BLaER1 (cell line): ENCODE data around the gene SIK1.
A peak's percentile ranks its signal among the peaks of the same experiment; 100 is the strongest.
"Not testable (repeated sequence)": the region's sequence is repeated elsewhere in the genome, so short reads cannot be mapped to it uniquely, and the experiment has no call there.

Experiments used
- H3K27ac ChIP-seq: shearing (Covaris generic); formaldehyde crosslinking; 2 replicates; pipeline ENCODE4 v1.8.1; 2022
- H3K27me3 ChIP-seq: shearing (Covaris generic); formaldehyde crosslinking; 2 replicates; pipeline ENCODE4 v1.8.1; 2022
- H3K36me3 ChIP-seq: shearing (Covaris generic); formaldehyde crosslinking; 2 replicates; pipeline ENCODE4 v1.8.1; 2022
- H3K4me1 ChIP-seq: shearing (Covaris generic); formaldehyde crosslinking; 2 replicates; pipeline ENCODE4 v1.8.1; 2022
- H3K4me2 ChIP-seq: shearing (Covaris generic); formaldehyde crosslinking; 2 replicates; pipeline ENCODE4 v1.8.1; 2022
- H3K4me3 ChIP-seq: shearing (Covaris generic); formaldehyde crosslinking; 2 replicates; pipeline ENCODE4 v1.8.1; 2022
- H3K9ac ChIP-seq: shearing (Covaris generic); formaldehyde crosslinking; 2 replicates; pipeline ENCODE4 v1.8.1; 2022
- H3K9me3 ChIP-seq: shearing (Covaris generic); formaldehyde crosslinking; 2 replicates; pipeline ENCODE4 v1.8.1; 2022
- H4K20me1 ChIP-seq: shearing (Covaris generic); formaldehyde crosslinking; 2 replicates; pipeline ENCODE4 v1.8.1; 2022
- Cebpa-rat ChIP-seq: shearing (Covaris generic); IDR thresholded peaks from 2 replicates; pipeline ENCODE4 v1.8.1; 2022

Gene SIK1

DNA sequence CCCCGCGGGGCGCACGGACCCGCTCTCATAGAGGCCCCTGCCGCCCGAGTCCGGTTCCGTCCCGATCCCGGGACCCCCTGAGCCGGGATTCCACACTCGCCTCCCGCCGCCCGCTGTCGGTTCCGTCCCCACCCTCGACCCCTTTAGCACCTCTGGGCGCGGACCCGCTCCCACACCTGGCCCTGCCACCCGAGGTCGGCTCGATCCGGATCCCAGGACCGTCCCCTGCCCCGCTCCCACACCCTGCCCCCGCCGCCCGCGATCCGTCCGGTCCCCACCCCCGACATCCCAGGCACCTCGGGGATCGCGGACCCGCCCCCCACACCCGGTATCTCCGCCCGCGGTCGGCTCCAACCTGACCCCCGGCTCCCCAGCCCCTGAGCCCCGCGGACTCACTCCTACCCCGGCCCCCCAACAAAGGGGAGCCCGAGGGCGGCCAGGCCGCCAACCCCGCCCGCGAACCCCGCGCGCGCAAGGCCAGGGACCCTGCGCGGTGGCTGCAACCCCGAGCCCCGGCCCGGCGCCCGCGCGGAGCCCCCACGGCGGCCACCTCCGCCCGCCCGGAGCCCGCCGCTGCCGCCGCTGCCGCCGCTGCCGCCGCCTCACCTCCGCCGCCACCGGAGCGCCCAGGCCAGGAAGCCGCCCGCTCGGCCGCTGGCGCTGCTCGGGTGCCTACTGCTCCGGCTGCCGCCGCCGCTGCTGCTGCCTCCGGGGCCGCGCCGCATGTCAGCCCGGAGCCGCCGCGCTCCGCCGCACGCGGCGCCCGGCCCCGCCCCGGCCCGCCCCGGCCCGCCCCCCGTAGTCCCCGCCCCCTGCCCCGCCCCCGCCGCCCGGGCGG is at the start of gene SIK1:
Gene SIK1 (minus strand): TSS at position 728 of the 838 bp plus-strand sequence. CDS start 953 bp downstream, outside the sequence.
- H3K9ac ChIP-seq, H3K4me1 ChIP-seq, H3K36me3 ChIP-seq, H3K9me3 ChIP-seq, H3K27me3 ChIP-seq, H3K27ac ChIP-seq, H4K20me1 ChIP-seq, H3K4me3 ChIP-seq: not testable (repeated sequence)
- 0 out of 2 replicates have a peak within 1 kb of the TSS, but pooled peaks have one; percentile 37 for H3K4me2 ChIP-seq

DNA sequence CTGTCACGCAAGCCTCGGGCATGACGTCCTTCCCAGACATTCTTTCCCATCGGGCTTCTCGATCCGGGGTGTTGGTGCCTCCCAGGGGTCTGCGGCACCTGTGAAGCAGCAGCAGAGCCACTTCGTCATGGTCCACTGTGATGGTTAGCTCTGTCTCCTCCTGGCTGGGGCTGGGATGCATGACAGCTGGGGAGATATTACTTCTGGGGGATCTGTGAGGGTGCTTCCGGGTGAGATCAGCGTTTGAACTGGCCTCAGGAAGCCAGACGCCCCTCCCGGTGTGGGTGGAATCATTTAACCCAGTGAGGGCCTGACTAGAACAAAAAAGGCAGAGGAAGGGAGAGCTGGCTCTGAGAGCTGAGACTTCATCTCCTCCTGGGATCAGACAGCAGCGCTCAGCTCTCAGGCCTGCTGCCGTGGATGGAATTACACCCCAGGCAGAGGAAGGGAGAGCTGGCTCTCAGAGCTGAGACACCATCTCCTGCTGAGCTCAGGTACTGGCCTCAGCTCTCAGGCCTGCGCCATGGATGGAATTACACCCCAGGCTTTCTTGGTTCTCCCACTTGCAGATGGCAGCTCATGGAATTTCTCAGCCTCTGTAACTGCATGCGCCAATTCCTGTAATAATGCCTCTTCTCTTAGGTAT is 44.8 kb upstream of the SIK1 start:
- not testable (repeated sequence) for H3K4me1 ChIP-seq, H3K4me2 ChIP-seq, H3K27ac ChIP-seq

DNA sequence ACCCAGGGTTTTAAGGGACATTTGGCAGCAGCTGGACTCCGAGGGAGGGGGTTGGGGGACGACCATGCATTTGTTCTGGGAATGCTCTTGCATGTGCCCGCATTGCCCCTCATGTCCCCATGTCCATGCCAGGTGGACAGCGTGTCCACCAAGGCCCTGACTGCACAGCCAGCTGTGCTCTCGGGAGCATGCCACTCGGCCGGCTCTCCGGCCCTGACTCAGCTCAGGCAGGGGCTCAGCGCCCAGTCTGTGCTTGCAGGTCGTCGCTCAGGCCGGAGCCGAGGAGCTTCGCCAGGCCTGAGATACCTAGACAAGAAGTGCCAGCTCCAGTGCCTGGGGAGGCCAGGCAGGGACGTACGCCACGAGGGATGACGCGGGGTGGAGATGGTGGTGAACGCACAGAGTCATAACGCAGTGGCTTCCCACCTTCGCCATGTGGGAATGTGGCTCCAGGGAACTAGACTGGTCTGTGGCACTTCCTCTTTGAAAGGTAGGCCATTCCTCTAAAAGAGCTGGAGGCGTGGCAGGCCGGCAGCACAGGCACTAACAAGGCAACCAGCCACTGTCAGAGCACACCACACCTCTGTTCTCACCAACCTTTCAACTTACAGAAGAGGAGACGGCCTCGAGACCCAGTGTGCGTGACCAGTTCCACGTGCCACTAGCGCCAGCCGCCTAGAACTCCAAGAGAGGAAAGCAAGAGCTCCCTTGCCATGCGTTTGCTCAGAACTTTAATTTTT is 43.0 kb upstream of the SIK1 start:
- H3K4me3 ChIP-seq, H3K4me2 ChIP-seq, H3K4me1 ChIP-seq, H4K20me1 ChIP-seq, H3K9ac ChIP-seq, H3K27ac ChIP-seq, H3K36me3 ChIP-seq, H3K9me3 ChIP-seq, H3K27me3 ChIP-seq: not testable (repeated sequence)

More for the DNA sequence above, 44.8 kb upstream of the SIK1 start:
- H3K9me3 ChIP-seq, H3K4me3 ChIP-seq, H4K20me1 ChIP-seq, H3K27me3 ChIP-seq, H3K36me3 ChIP-seq, H3K9ac ChIP-seq: not testable (repeated sequence)

DNA sequence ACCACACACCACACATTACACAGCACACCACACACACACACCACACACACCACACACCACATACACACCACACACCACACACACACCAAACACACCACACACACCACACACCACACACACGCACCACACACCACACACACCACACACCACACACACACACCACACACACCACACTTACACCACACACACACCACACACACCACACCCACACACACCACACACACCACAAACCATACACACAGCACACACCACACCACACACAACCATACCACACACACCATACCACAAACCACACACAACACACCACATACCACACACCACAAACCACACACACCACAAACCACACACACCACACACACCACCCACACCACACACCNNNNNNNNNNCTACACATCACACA is 40.9 kb upstream of the SIK1 start:
- H3K9me3 ChIP-seq, result no peaks in the 10 kb centered on the region
- H4K20me1 ChIP-seq, result no peaks in the 10 kb centered on the region
- H3K9ac ChIP-seq, result no peak overlapping the region
- no peaks in the 10 kb centered on the region for H3K4me1 ChIP-seq
- H3K27me3 ChIP-seq, result no peaks in the 10 kb centered on the region
- no peak overlapping the region for H3K27ac ChIP-seq
- TF ChIP-seq Cebpa-rat, result no peak
- no peak overlapping the region for H3K4me3 ChIP-seq
- no peaks in the 10 kb centered on the region for H3K36me3 ChIP-seq
- no peak overlapping the region for H3K4me2 ChIP-seq

DNA sequence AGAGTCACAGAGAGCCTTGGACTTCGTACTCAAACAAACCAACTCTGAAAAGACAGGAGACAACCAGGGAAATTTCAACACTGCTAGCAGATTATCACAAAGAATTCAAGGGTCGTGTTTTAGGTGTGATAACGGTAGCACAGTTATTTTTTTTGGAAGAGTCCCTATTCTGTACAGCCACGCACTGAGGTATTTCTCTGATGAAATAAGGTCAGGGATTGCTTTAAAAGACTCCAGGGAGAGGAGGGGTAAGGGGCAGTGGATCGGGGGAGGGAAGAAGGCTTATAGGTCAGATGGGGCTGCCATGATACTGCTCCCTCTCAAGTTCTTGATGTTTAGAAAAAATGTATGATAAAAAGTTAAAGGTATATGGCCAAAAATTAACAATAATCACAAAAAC is 38.2 kb upstream of the SIK1 start:
- not testable (repeated sequence) for H3K9ac ChIP-seq, H3K27me3 ChIP-seq, H3K4me2 ChIP-seq, H3K27ac ChIP-seq, H3K36me3 ChIP-seq, H4K20me1 ChIP-seq, H3K4me1 ChIP-seq, H3K9me3 ChIP-seq, H3K4me3 ChIP-seq

DNA sequence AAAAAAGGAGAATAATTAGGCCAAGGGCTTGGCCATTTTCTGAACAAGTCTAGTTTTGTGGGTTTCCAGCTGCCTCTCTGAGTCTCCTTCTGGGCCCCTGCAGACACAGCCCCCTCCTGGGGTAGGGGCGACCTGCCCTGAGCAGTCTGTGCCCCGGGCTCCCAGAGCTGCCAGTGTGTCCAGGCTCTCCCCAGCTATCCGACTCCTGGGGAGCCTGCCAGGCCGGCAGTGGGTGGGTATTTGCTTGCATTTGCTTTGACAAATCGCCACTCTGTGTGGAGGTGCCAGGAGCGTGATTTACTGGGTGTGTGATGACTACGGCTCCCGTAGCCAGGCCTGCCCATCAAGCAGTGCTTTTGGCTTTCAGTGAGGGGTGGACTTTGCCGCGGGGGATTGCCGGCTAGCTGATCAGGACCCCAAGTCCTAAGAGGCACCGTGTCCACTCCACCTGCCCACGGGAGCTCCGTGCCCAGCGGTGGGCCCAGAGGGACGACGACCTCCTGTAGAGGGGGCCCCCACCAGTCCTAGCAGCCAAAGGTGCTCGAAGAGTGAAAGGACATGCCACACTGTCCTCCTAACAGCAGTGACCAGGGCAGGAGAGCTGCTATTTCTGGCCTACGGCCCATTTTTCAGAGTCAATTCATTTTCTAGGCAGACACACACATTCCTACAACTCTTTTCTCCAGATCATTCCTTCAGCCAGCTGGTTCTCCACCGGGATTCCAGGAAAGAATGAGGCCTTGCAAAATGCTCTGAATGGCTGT is 36.7 kb upstream of the SIK1 start:
- H4K20me1 ChIP-seq, H3K9ac ChIP-seq, H3K9me3 ChIP-seq, H3K36me3 ChIP-seq, H3K4me3 ChIP-seq, H3K27me3 ChIP-seq, H3K4me2 ChIP-seq, H3K4me1 ChIP-seq, H3K27ac ChIP-seq: not testable (repeated sequence)

DNA sequence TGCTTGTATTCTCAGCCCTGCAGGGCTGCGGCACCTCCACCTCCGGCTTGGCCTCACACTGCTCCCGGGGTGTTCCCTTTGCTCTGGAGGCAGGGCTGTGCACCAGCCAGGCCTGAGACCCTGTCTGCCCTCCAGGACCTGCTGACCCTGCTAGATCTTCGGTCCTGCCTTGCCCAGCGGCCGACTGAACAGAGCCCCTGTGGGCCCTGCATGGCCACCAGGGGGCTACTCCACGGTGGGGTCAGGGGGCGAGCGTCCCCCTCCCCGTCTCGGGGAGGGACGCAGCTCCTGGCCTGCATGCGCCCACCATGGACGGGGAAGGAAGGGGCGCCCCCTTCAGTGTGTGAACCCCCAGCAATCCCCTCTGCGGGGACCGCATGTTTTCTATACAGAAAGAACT is 36.0 kb upstream of the SIK1 start:
- not testable (repeated sequence) for H3K36me3 ChIP-seq, H3K27me3 ChIP-seq, H4K20me1 ChIP-seq, H3K4me3 ChIP-seq, H3K4me2 ChIP-seq, H3K9ac ChIP-seq, H3K4me1 ChIP-seq, H3K9me3 ChIP-seq, H3K27ac ChIP-seq

DNA sequence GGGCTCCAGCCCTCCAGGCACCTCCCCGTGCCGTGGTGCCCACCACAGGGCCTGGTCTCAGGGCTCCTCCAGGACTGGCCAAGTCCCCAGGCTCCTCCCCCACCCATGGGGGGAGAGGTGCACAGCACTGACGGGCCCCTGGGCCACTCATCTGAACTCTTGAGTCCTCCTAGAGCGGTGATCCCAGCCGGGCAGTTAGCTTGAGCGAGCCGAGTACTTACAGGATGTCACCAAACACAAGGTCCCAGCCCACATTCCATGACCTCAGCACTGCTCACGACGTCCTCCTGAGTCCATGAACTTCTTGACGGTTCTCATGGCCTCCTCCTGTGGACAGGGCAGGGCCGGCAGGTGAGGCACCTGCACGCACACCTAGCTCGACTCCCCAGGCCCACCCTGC is 33.5 kb upstream of the SIK1 start:
- H3K27ac ChIP-seq, H3K4me3 ChIP-seq, H3K4me2 ChIP-seq, H3K9me3 ChIP-seq, H3K27me3 ChIP-seq, H3K4me1 ChIP-seq, H3K9ac ChIP-seq, H4K20me1 ChIP-seq, H3K36me3 ChIP-seq: not testable (repeated sequence)

DNA sequence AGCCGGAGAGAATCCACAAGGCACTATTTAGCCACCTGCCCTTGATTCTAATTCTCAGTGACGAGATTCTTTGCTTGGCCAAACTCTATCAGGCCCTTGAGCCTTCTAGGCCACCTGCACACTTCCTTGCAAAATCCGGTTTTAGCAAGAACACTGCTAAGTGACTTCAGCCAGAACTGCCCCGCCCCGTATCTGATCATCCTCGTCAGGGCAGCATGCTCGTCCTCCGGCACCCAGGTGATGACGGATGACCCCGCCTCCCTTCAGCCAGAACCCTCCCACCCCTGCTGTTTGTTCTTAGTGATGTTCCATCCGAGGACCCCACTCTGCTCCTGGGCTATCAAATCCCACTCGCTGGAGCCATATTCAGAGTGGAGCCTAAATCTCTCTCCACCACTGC is 32.1 kb upstream of the SIK1 start:
- not testable (repeated sequence) for H3K9ac ChIP-seq, H4K20me1 ChIP-seq, H3K27ac ChIP-seq, H3K4me2 ChIP-seq, H3K4me1 ChIP-seq, H3K27me3 ChIP-seq, H3K9me3 ChIP-seq, H3K36me3 ChIP-seq, H3K4me3 ChIP-seq

DNA sequence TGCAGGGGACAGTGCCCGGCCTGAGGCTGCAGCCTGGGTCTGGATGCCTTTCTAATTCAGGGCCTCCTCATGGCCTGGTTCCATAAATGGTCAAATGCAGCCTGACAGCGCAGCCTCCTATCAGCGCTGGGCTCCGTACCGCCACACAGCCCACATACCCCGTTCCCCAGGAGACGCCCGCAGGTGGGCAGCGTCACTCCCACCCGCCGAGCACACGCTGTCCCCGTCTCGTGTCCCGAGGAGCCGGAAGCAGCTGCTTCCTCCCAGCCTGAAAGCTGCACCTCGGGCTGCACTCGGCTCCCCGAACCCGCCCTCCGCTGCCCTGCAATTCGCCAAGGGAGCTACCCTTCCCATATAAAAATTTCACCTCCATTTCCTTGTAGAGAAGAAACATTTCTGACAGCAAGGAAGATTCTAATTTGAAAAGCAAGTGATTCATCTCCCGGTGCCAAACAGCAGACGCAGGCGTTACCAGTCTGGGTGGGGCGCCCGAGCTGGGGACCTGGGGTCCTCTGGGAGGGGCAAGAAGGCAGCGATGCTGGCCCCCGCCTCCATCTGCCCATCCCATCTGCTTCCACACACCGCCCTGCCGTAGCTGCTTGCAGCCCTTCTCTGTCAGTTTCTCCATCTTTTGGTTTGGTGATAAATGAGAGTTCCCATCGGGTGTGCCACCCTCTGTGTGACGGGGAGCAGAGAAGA is 29.8 kb upstream of the SIK1 start:
- not testable (repeated sequence) for H3K4me3 ChIP-seq, H3K36me3 ChIP-seq, H3K4me2 ChIP-seq, H3K27me3 ChIP-seq, H3K4me1 ChIP-seq, H4K20me1 ChIP-seq, H3K9me3 ChIP-seq, H3K9ac ChIP-seq, H3K27ac ChIP-seq

DNA sequence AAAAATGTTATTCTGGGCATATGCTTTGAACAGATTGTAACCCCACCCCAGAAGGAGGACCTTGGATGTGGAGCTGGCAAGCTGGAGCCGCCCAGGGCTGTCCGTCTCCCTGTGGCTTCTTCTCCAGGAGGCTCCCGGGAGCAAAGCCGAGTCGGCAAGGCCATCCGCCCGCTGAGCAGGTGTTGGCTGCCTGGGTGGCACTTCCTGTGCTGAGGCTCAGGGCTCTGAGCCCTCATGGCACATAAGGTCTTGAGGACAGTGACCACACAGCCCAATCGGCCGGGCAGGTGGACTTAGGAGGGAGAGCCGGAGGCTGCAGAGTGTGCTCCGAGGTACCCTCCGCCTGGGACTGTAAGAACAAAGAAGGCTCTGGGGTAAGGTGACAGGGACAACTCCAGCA is 28.8 kb upstream of the SIK1 start:
- H3K9ac ChIP-seq, H3K9me3 ChIP-seq, H3K27me3 ChIP-seq, H4K20me1 ChIP-seq, H3K27ac ChIP-seq, H3K4me1 ChIP-seq, H3K4me2 ChIP-seq, H3K36me3 ChIP-seq, H3K4me3 ChIP-seq: not testable (repeated sequence)

DNA sequence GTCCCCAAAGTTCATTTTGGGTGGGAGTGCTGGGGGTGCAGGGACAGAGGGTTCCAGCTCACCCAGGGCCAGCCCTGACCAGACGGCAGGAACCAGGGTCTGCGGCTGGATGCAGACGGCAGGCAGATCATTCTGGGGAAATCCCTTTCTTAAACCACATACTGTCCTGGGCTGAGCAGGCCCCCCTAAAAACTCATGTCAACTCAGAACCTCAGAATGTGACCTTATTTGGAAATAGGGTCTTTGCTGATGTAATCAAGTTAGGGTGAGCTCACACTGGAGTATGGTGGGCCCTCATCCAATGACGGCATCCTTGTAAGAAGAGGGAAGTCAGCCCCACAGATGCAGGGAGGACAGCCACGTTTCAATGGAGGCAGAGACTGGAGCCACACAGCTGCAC is 27.2 kb upstream of the SIK1 start:
- H3K9me3 ChIP-seq, H3K27me3 ChIP-seq, H3K27ac ChIP-seq, H3K4me2 ChIP-seq, H4K20me1 ChIP-seq, H3K4me1 ChIP-seq, H3K4me3 ChIP-seq, H3K36me3 ChIP-seq, H3K9ac ChIP-seq: not testable (repeated sequence)

DNA sequence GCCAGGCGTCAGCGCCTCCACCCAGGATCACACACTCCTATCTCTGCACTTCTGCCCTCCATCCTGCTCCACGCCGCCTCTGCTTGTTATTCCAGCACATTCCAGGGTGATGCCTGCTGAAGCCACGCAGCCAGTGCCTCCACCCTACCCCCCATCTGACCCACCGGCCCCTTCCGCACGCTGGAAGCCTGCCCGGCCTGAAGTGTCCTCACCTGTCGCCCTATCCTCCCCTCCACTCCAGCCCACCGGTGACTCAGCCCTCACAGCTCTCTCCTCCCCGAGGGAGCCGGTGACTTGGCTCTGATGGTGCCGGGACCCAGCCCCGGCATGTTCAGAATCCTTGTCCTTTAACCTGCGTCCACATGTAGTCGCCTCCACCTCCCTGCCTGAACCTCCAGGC is 24.9 kb upstream of the SIK1 start:
- H3K4me3 ChIP-seq, H3K4me1 ChIP-seq, H3K36me3 ChIP-seq, H3K27ac ChIP-seq, H3K4me2 ChIP-seq, H3K9ac ChIP-seq, H3K9me3 ChIP-seq, H4K20me1 ChIP-seq, H3K27me3 ChIP-seq: not testable (repeated sequence)
